Suppressor macrophage treated with lipopolysaccharide for 1 hour (primary cell): ENCODE data around the gene ENPP5.
"Not testable (repeated sequence)": the region's sequence is repeated elsewhere in the genome, so short reads cannot be mapped to it uniquely, and the experiment has no call there.

Experiments
- DNase-seq, 3 donors: peaks; one replicate each; pipeline ENCODE4 v3.0.0-alpha.2; 2020 to 2022

Gene ENPP5

DNA sequence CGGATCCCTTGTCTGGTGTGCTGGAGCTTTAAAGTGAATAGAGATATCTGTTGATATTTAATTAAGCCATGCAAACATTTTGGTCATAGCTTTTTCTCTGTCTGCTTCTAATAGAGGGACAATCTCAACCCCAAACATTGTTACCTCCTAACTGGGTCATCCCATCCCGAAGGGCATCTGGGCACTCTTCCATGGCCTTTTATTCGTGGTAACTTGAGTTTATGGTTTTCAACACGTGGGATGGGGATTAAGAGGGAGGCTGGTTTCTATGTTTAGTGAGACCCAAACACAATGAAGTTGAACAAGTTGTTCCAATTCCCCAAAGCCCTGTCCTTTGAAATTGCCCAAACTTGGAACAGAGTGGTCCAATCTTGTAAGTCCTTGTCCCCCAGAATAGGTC lies 1.4 kb upstream of the ENPP5 start:
- no peak for DNase-seq

DNA sequence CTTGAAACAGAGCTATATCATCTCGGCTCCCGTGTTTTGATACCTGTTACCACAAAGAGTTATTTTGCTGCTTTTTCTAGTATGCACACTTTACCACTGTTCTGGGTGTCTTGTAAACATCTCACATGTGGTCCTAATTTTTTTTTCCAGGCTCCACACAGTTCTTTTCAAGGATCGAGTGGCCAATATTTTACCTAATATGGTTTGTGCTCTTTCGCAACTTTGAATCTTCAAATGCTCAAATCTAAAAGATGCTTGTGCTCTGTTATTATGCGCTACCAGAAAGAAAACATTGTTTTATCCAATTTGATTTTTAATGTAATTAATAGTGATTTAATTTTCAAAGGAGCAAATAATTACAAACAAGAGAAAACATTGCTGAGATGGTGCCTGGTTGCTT lies 10.7 kb downstream of the ENPP5 start:
- DNase-seq = no peak

DNA sequence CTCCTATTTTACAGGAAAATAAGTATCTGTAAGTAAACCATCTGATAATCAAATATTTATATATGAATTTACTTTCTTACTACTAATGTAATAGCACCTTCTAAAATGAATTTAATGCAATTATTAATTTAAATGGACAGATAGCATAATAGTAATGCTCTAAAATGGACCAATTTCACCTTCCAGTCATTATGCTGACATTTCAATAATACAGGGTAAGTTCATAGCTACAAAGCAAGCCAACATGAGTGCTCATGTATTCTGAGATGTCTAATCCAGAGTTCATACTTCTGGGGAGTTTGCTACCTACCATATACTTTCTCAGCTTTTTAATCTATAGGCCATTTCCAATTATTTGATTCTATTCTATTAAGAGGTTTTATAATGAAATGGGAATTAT lies 11.6 kb downstream of the ENPP5 start:
- DNase-seq = no peak

DNA sequence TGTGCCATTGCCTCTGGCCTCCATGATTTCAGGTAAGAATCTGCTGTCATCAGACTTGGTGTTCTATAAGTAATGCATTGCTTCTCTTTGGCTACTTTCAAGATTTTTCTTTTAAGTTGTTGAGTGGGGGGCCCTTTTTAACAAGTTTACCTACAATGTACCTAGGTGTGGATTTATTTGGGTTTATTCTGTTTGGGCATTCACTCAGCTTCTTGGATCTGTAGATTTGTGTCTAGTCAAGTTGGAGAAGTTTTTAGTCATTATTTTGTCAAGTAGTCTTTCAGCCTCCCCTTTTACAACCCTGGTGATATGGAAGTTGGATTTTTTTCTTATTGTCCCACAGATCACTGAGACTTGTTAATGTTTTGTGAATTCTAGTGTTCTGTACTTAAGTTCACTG lies 14.1 kb downstream of the ENPP5 start:
- no peak for DNase-seq

- not testable (repeated sequence) for DNase-seq
These were observed 21.7 kb downstream of the ENPP5 start for GRCh38 chr6:46149066-46149465.

- DNase-seq = no peak
These were observed 26.5 kb downstream of the ENPP5 start for GRCh38 chr6:46144270-46144669.

- DNase-seq = no peak
These were observed 32.5 kb downstream of the ENPP5 start for GRCh38 chr6:46138281-46138680.

DNA sequence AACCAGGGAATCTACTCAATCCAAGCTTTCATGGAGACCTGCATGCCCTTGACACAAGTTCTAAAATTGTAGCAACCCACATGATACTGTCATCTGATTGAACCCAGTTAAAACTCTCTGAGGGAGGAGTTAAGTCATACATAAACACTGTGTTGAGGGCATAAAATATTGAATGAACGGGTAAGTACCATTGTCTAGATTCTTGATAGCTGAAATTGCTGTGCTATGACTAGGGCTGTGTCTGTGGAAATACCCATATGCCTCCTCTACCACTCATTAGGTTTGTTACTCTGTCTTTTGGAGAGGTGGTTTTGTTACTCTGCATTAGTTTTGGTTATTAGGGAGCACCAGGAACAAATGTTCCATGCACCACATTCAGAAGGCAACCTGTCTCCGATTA lies 33.4 kb downstream of the ENPP5 start:
- no peak for DNase-seq

DNA sequence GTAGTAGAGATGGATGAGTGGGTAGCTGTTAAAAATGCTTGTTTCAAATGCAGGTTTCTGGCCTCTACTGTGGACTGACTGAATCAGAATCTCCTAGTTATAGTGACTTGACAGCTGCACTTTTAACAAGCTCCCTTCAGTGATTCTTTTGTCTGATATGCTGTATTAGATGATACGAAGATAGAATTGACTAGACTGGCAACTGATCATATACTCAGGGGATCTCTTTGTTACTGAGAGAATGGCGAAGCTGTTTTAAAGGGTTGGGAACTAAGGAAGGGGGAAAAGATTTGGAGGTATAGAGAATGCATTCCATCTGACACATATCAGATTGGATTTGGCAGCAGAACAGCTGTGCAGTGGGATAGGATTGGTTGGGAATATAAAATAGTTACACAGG lies 33.9 kb downstream of the ENPP5 start:
- no peak for DNase-seq

DNA sequence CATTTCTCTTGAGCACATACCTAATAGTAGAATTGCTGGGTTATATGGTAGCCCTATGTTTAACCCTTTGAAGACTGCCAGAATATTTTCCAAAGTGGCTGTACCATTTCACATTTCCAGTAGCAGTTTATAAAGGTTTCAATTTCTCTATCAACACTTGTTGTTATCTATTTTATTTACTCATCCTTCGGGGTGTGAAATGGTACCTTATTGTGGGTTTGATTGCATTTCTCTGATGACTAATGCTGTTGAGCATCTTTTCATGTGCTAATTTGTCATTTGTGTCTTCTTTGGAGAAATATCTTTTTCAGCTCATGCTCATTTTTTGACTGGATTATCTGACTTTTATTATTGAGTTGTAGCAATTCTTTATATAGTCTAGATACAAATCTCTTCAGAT lies 35.6 kb downstream of the ENPP5 start:
- no peak for DNase-seq

- no peak for DNase-seq
These were observed 36.6 kb downstream of the ENPP5 start for GRCh38 chr6:46134216-46134615.

DNA sequence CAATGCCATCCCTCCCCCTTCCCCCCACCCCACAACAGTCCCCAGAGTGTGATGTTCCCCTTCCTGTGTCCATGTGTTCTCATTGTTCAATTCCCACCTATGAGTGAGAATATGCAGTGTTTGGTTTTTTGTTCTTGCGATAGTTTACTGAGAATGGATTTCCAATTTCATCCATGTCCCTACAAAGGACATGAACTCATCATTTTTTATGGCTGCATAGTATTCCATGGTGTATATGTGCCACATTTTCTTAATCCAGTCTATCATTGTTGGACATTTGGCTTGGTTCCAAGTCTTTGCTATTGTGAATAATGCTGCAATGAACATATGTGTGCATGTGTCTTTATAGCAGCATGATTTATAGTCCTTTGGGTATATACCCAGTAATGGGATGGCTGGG lies 39.5 kb downstream of the ENPP5 start:
- not testable (repeated sequence) for DNase-seq

DNA sequence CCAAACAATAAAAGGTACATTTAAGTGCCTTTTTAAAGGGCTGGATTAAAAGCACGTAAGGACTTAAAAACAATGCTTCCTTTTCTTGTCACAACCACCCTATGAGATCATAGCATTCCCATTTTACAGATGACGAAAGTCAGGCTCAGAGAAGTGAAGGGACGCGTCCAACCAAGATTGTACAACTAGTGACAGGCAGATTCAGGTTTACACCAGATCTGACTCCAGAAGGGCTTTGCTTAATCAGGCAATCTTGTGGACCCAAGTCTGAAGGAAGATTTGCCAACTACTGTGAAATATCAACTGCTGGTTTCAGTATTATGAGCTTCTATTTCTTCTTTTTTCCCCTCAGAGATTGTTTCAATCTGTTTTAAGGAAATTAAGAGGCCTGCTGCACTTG lies 40.1 kb downstream of the ENPP5 start:
- DNase-seq = peak; percentile 42 to 66 (median 52)

- DNase-seq = peak; percentile 91 to 96 (median 95)
These were observed 40.9 kb downstream of the ENPP5 start, which contains the start of gene ENPP4 for GRCh38 chr6:46129629-46130511. Gene ENPP4, plus strand, starts transcription at chr6:46129989. Its CDS starts 9,595 bp downstream, at chr6:46139584.

- no peak for DNase-seq
These were observed 41.5 kb downstream of the ENPP5 start for GRCh38 chr6:46129291-46129628.

- peak; percentile 4 to 39 (median 35) for DNase-seq
These were observed 42.3 kb downstream of the ENPP5 start for GRCh38 chr6:46128476-46128875.

GRCh38 chr6:46119679-46120078 lies 51.1 kb downstream of the ENPP5 start:
- DNase-seq = not testable (repeated sequence)

- no peak for DNase-seq
These were observed 51.9 kb downstream of the ENPP5 start for GRCh38 chr6:46118836-46119235.

GRCh38 chr6:46118157-46118556 lies 52.6 kb downstream of the ENPP5 start:
- no peak for DNase-seq

DNA sequence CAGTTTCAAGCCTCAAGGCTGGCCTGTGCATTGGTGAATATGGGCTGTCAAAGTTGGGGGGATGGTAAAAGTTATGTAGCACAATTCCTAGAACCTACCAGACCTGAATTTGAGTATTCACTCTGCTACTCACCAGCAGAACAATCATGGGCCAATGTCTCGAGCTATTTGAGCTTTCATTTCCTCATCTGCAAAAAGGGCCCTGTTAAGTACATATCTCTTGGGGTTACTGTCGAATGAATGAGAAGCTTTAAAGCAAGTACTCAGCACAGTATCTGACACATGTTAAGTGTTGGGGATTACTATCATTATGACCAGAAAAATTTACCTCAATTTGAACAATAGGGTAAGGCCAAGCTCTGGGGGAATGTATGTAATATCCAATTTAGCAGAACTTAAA lies 54.5 kb downstream of the ENPP5 start:
- no peak for DNase-seq

DNA sequence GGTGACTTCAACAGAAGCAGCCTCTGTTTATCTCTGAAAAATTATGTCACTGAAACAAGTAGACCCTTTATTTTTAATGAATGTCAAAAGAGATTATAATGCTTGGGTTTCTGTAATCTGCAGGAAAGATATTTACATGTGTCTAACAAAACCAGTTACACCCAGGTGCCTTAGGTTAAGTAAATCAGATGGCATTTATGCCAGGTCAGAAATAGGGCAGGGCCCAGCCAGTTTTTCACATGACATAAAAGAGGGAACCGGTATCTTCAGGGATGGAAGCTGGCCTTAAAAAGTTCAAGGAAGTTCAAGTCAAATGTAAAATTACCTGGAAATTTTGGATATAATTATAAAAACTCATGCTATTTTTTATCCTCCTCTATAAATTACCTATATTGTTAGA lies 55.1 kb downstream of the ENPP5 start:
- DNase-seq = no peak

DNA sequence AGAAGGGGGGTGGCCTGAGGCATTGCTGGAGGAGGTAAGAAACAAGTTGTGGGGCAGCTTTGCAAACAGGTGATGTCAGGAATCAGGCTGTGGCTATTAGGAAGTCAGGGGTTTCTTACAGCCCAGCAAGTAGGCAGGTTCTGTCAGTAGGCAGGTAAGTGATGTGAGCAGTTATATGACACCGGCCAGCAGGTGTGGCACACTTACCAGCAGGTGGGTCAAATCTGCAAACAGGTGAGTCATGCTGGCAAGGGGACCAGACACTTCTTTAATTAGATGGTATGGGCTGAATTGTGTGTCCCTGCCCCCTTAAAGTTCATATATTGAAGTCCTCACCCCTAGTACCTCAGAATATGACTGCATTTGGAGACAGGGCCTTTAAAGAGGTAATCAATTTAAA lies 57.4 kb downstream of the ENPP5 start:
- no peak for DNase-seq
